ENCODE measurements around the gene CHST4.

The CHST4 gene

GRCh38 chr16:71501547-71501946 lies 24.7 kb upstream of the CHST4 start:
- TF ChIP-seq TAF1 (IDR thresholded peaks at IDR 0.05; ENCODE audit: borderline replicate concordance, insufficient read depth, low read length) (no peak), REST (IDR thresholded peaks at IDR 0.05; ENCODE audit: insufficient read depth in 1 of 2, low read depth in 2 of 2, low read length in 2 of 2) (no peak), SIN3A (IDR thresholded peaks at IDR 0.05; ENCODE audit: borderline replicate concordance, insufficient read depth, low read length) (no peak), FOXP2 (optimal IDR thresholded peaks at IDR 0.05; ENCODE audit: borderline replicate concordance, extremely low read depth, extremely low read length, insufficient read depth) (no peak), POLR2AphosphoS5 (IDR thresholded peaks at IDR 0.05; ENCODE audit: low read depth, low read length) (no peak)

GRCh38 chr16:71504901-71505300 lies 21.3 kb upstream of the CHST4 start:
- TF ChIP-seq POLR2AphosphoS5 (IDR thresholded peaks at IDR 0.05; ENCODE audit: low read depth, low read length) (no peak), REST (IDR thresholded peaks at IDR 0.05; ENCODE audit: insufficient read depth in 1 of 2, low read depth in 2 of 2, low read length in 2 of 2) (no peak), FOXP2 (optimal IDR thresholded peaks at IDR 0.05; ENCODE audit: borderline replicate concordance, extremely low read depth, extremely low read length, insufficient read depth) (no peak), SIN3A (IDR thresholded peaks at IDR 0.05; ENCODE audit: borderline replicate concordance, insufficient read depth, low read length) (no peak), TAF1 (IDR thresholded peaks at IDR 0.05; ENCODE audit: borderline replicate concordance, insufficient read depth, low read length) (no peak)

GRCh38 chr16:71507061-71507460 lies 19.2 kb upstream of the CHST4 start:
- TF ChIP-seq SIN3A (IDR thresholded peaks at IDR 0.05; ENCODE audit: borderline replicate concordance, insufficient read depth, low read length) = no peak
- TF ChIP-seq REST (IDR thresholded peaks at IDR 0.05; ENCODE audit: insufficient read depth in 1 of 2, low read depth in 2 of 2, low read length in 2 of 2) = no peak
- no peak for TF ChIP-seq TAF1 (IDR thresholded peaks at IDR 0.05; ENCODE audit: borderline replicate concordance, insufficient read depth, low read length)
- TF ChIP-seq POLR2AphosphoS5 (IDR thresholded peaks at IDR 0.05; ENCODE audit: low read depth, low read length) = no peak
- TF ChIP-seq FOXP2 (optimal IDR thresholded peaks at IDR 0.05; ENCODE audit: borderline replicate concordance, extremely low read depth, extremely low read length, insufficient read depth) = no peak

GRCh38 chr16:71513302-71513701 lies 12.9 kb upstream of the CHST4 start:
- TF ChIP-seq TAF1 (IDR thresholded peaks at IDR 0.05; ENCODE audit: borderline replicate concordance, insufficient read depth, low read length) (no peak), POLR2AphosphoS5 (IDR thresholded peaks at IDR 0.05; ENCODE audit: low read depth, low read length) (no peak), FOXP2 (optimal IDR thresholded peaks at IDR 0.05; ENCODE audit: borderline replicate concordance, extremely low read depth, extremely low read length, insufficient read depth) (no peak), REST (IDR thresholded peaks at IDR 0.05; ENCODE audit: insufficient read depth in 1 of 2, low read depth in 2 of 2, low read length in 2 of 2) (no peak), SIN3A (IDR thresholded peaks at IDR 0.05; ENCODE audit: borderline replicate concordance, insufficient read depth, low read length) (no peak)

- TF ChIP-seq POLR2AphosphoS5 (IDR thresholded peaks at IDR 0.05; ENCODE audit: low read depth, low read length) = no peak
- TF ChIP-seq TAF1 (IDR thresholded peaks at IDR 0.05; ENCODE audit: borderline replicate concordance, insufficient read depth, low read length) = no peak
- TF ChIP-seq FOXP2 (optimal IDR thresholded peaks at IDR 0.05; ENCODE audit: borderline replicate concordance, extremely low read depth, extremely low read length, insufficient read depth) = no peak
- no peak for TF ChIP-seq SIN3A (IDR thresholded peaks at IDR 0.05; ENCODE audit: borderline replicate concordance, insufficient read depth, low read length)
- no peak for TF ChIP-seq REST (IDR thresholded peaks at IDR 0.05; ENCODE audit: insufficient read depth in 1 of 2, low read depth in 2 of 2, low read length in 2 of 2)
Measured at GRCh38 chr16:71514476-71514875, 11.8 kb upstream of the CHST4 start.

Measured in PFSK-1 (cell line).